ENCODE data around the gene ARHGEF37.

ARHGEF37 gene

DNA sequence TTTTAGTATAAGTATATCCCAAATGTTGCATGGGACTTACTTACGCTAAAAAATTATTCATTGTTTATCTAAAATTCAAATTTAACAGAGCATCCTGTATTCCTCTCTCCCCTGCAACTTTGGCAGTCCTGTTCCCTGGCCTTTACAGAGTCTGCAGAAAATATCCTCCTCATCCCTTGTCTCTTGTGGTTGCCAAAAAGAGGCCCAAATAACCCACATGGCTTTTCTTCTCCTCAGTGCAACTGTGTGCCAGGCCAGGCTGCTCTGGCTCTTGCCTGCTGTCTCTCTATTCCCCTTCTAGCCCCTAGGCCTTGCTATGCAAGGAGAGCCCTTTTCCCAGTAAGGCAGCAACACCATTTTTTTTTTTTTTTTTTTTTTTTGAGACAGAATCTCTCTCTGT, 23.0 kb downstream of the ARHGEF37 start:
- no peak for DNase-seq

DNA sequence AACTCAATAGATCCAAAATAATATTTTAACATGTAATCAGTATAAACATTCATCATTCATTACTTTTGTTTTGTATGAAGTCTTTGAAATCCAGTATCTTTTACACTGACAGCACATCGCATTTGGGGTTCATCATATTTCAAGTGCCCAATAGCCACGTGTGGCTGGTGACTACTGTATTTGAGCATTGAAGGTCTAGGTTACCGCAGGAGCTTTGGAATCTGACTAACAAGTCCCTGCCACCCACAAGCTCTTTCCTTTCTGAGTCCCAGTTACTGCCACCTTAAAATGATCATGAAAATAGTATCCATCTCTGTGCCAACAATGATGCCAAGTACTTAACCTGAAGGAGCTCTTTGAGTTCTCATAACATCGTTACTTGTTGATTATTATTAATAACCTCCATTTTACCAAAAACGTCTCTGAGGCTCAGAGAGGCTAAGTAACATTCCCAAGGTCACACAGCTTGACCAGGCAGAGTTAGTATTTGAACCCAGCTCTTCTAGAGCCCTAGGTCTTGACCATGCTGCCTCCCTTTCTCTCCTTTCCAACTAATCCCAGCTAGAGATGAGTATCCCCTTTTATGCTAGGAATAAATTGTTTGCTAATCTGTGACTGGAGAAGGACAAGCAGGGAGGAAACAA, 24.2 kb downstream of the ARHGEF37 start:
- no peak for DNase-seq

DNA sequence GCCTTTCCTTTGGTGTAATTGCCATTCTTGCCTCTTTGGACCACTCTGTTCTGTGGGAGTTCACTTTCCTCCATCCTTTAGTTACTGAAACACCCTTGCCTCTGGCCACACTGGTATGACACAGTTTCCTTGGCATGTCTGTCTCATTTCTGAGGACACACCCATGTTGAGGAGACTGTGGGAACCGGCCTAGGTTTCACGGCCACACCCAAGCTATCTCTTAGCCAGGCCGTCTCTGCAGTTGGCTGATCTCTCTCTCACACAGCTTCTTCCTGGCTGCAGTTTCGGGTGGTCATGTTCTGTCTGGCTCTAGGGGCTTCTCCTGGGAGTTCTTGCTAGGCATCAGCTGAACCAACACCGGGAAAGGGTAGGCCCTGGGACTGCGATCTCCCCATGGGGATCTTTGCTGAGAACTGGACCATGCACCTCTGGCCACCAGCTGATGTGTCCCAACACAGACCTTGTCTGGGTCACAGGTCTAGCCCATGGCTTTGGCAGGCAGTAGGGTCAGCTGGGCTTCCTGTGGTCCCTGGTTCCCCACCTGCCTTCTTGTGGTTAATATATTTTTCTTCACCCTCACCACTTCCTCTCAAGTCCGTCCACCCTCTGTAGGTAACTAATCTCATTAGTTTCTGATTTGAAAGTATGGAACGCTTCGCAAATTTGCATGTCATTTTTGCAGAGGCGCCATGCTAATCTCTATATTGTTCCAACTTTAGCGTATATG, 24.9 kb downstream of the ARHGEF37 start:
- no peak for DNase-seq

- DNase-seq, result no peak
Observed at GRCh38 chr5:149608936-149609545, 27.7 kb downstream of the ARHGEF37 start.

- DNase-seq, result no peak
Observed at GRCh38 chr5:149609640-149610219, 28.4 kb downstream of the ARHGEF37 start.

- DNase-seq, result no peak
Observed at GRCh38 chr5:149610589-149611255, 29.4 kb downstream of the ARHGEF37 start.

GRCh38 chr5:149611326-149611725, 30.0 kb downstream of the ARHGEF37 start:
- DNase-seq, result no peak

- no peak for DNase-seq
Observed at GRCh38 chr5:149614034-149614907, 33.0 kb downstream of the ARHGEF37 start.

GRCh38 chr5:149615976-149616375, 34.7 kb downstream of the ARHGEF37 start:
- DNase-seq, result no peak

DNA sequence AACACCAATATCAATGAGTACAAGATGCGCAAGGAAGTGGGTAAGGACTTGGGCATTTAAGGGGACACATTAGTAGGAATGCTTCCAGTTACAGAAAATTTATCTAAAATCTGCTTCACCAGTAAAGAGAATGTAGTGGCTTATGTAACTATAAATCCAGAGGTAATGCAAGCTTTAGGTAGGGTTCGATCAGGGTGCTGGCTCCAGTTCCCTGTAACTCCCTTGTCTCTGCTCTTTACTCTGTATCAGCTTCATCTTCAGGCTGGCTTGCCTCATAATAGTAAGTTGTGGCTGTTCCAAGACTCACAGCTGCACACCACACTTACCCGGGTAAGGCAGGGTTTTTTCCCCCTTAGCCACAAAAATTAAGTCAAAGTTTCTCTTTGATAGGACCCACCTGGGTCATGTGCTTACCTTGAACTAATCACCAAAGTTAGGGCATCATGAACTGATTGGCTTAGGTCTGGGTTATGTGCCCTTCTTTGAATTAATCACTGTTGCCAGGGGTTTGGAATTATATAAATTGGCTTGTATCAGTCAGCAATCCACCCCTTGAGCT, 35.5 kb downstream of the ARHGEF37 start:
- no peak for DNase-seq

- DNase-seq, result no peak
Observed at GRCh38 chr5:149617760-149618306, 36.5 kb downstream of the ARHGEF37 start.

- DNase-seq, result no peak
Observed at GRCh38 chr5:149618581-149619248, 37.4 kb downstream of the ARHGEF37 start.

GRCh38 chr5:149621415-149622098, 40.3 kb downstream of the ARHGEF37 start:
- no peak for DNase-seq

- DNase-seq, result no peak
Observed at GRCh38 chr5:149622466-149622865, 41.2 kb downstream of the ARHGEF37 start.

DNA sequence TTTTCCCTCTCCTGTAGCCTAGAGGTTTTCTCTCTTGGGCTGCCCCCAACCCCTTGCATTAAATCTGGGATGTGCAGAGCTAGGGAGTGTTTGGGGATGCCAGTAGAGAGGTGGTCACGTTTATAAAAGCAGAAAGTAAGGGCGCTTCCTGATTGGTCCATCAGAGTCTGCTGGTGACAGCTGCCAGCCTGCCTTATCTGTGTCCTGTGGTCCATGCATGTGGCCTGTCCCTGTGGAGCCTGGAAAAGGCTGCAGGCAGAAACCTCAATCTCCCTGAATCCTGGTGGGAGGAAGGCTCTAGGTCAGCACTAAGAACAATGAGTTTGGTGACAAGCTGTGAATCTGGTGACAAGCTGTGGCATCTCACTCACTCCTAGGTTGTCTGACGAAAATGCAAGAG, 42.2 kb downstream of the ARHGEF37 start:
- no peak for DNase-seq

DNA sequence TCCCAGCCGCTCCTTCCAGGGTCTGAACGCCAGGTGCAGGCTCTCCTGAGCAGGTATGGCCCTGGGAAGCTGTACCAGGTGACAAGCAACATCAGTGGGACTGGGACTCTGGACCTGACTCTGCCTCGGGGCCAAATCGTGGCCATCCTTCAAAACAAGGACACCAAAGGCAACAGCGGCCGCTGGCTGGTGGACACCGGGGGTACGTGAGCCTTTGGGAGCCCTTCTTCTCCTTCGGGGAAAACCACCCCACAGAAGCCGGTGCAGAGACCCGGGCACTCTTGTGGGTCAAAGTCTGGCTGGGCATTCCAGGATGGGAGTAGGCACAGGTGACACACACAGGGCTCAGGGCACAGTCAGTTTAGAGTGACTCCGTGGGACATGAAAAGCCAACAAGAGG, 45.8 kb downstream of the ARHGEF37 start:
- DNase-seq, result no peak

- DNase-seq, result no peak
Observed at GRCh38 chr5:149628221-149628620, 46.9 kb downstream of the ARHGEF37 start.

DNA sequence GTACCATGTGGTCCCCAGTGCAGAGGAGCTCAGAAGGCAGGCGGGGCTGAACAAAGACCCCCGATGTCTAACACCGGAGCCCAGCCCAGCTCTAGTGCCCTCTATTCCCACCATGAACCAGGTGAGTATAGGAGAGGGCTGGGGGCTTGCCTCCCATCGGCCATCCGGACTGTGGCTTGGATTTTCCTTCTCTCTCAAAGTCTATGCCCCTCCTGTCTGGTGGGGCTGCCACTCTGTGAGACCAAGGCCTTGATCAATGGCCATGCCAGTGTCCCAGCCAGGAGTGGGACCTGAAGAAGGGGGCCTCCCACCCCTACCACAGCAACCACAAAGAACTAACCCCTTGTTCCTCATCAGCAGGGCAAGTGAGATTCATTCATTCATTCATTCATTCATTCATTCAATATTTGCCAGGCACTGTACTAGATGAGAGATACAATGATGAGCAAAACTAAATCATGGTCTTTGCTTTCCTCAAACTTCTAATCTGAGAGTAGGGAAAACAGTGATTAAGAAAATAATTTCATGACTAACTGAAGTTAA, 47.6 kb downstream of the ARHGEF37 start:
- no peak for DNase-seq

GRCh38 chr5:149629421-149629820, 48.1 kb downstream of the ARHGEF37 start:
- DNase-seq, result no peak

GRCh38 chr5:149630337-149630736, 49.0 kb downstream of the ARHGEF37 start:
- DNase-seq, result no peak
